Epithelial cell of proximal tubule (primary cell): ENCODE results near the gene LCOR. TPM values are rescaled to one million over a fixed set of nuclear protein-coding genes. Genes with fewer than 3 reads are reported as not detected.

ENCODE experiments used
- DNase-seq: peaks from one replicate; pipeline ENCODE4 v3.0.0-alpha.2; 2011; ENCODE audit warnings: low read depth
- H3K4me3 ChIP-seq: 2 replicates; pipeline ENCODE4 v1.5.1; 2011; ENCODE audit warnings: low read depth, mild to moderate bottlenecking, low read length
- CTCF ChIP-seq: conservative IDR thresholded peaks from 2 replicates; pipeline ENCODE4 v1.5.1; 2012; ENCODE audit warnings: low read depth, mild to moderate bottlenecking, low read length
- total RNA-seq: library from RNA; depleted of rRNA; stranded (reverse); fragments of >200 nt; gene quantifications from 2 replicates; pipeline ENCODE4 v1.2.3, GENCODE V29; 2015

LCOR gene
- total RNA-seq, 1 donor from 2014 or later = 17.2 TPM

DNA sequence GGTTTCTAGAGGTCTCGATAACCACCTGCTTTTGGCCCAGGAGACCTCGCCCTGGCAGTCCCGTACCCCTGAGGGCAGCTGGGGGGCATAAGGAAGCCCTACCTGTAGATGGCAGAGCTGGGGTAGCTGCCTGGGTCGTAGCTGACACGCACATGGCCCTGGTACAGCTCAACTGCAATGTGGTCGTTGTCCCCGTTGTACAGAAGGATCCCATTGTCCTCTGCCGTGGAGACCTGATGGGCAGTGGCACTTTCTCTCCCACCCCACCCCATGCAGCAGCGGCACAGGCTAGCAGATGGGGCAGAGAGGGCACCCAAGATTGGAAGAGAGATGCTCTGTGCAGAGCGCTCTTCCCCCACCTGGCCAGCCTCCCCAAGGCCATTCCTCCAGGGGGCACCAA, 172.5 kb downstream of the LCOR start:
- DNase-seq = no peak
- H3K4me3 ChIP-seq = no peak overlapping the region
- no peak for TF ChIP-seq CTCF

GRCh38 chr10:97005349-97005748, 173.3 kb downstream of the LCOR start:
- no peak overlapping the region for H3K4me3 ChIP-seq
- no peak for DNase-seq
- no peak for TF ChIP-seq CTCF

GRCh38 chr10:97006364-97006763, 174.3 kb downstream of the LCOR start:
- H3K4me3 ChIP-seq = no peak overlapping the region
- DNase-seq = no peak
- no peak for TF ChIP-seq CTCF

DNA sequence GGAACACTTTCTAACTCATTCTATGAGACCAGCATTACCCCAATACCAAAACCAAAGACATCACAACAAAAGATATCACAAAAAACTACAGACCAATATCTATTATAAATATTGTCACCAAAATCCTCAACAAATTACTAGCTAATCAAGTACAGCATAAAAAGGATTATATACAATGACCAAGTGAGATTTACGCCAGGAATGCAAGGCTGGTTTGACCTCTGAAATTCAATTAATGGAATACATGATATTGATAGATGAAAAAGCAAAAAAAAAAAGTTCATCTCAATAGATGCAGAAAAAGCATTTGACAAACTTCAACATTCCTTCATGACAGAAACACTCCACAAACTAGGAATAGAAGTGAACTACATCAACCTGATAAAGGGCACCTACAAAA, 175.3 kb downstream of the LCOR start:
- H3K4me3 ChIP-seq = no peak overlapping the region
- TF ChIP-seq CTCF = no peak
- DNase-seq = no peak

DNA sequence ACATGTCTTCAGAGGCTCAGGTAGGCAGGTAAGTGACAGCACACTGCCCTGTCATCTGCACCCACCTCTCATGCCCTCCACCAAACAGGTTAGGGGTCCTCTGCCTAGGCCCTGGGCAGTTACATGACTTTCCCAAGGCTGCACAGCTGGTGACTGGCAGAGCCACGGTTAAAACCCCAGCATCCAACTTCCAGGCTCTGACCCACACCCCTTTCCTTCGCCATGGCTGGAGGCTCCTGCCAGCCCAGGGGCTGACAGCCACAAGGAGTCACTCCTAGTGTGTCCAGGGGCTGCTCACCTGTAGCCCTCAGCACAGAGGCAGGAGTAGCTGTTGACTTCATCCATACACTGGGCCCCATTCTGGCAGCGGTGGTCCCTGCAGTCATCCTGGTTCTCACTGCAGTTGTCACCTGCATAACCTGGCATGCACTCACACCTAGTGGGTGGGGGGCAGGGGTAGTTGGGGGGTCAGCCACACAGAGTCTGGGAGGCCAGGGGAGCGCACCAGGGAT, 178.7 kb downstream of the LCOR start:
- H3K4me3 ChIP-seq = no peak overlapping the region
- DNase-seq = no peak
- no peak for TF ChIP-seq CTCF

- TF ChIP-seq CTCF = no peak
- no peak for DNase-seq
- no peak overlapping the region for H3K4me3 ChIP-seq
Observed at GRCh38 chr10:97011397-97011796, 179.3 kb downstream of the LCOR start.

DNA sequence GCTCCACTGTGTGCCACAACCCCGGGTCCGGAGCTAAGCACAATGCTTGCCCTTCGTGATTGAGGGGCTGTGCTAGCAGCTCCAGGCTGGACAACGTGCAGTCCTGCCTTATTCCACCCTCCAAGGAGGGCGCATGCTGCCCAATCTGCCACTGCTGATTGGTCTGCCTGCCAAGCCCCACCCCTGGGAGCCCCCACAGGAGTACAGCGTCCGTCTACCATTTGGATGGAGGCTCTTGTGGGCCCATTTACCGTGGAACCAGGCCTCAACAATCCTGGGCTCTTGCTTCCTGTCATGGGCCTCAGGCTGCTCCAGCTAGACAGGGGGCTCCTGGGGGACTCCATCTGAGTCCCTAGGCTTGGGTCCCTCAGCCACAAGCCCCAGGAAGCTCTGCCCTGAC, 180.4 kb downstream of the LCOR start:
- no peak overlapping the region for H3K4me3 ChIP-seq
- no peak for TF ChIP-seq CTCF
- DNase-seq = no peak
